Activated CD4-positive, alpha-beta memory T cell treated with anti-CD3 and anti-CD28 coated beads for 36 hours (primary cell): ENCODE data around the gene ECPAS. TPM values are rescaled to one million over a fixed set of nuclear protein-coding genes. Genes with fewer than 3 reads are reported as not detected.

Experiments used
- CTCF ChIA-PET: fragments of 350-600 bp; sonication (Branson Sonifier 250); formaldehyde crosslinking; loops from one replicate; lab custom pipeline; 2021; ENCODE audit warnings: antibody characterized with exemption, inconsistent platforms; lab: Charles Lee
- POLR2A ChIA-PET: fragments of 350-600 bp; sonication (Branson Sonifier 250); formaldehyde crosslinking; loops from one replicate; lab custom pipeline; 2021; ENCODE audit warnings: antibody characterized with exemption; lab: Charles Lee
- DNase-seq: peaks from one replicate; pipeline ENCODE4 v3.0.0-alpha.2; 2020
- H3K27ac Mint-ChIP-seq: one replicate; pipeline ENCODE4 v1.8.0; 2021; ENCODE audit warnings: mixed read lengths
- H3K27me3 Mint-ChIP-seq: one replicate; pipeline ENCODE4 v1.8.0; 2021; ENCODE audit warnings: mixed read lengths
- H3K36me3 Mint-ChIP-seq: one replicate; pipeline ENCODE4 v1.8.0; 2021; ENCODE audit warnings: mixed read lengths
- H3K4me1 Mint-ChIP-seq: one replicate; pipeline ENCODE4 v1.8.0; 2021; ENCODE audit warnings: low read depth, mixed read lengths
- H3K4me3 Mint-ChIP-seq: one replicate; pipeline ENCODE4 v1.8.0; 2021; ENCODE audit warnings: mild to moderate bottlenecking, mixed read lengths
- H3K9me3 Mint-ChIP-seq: one replicate; pipeline ENCODE4 v1.8.0; 2021; ENCODE audit warnings: mixed read lengths
- intact Hi-C: fragments of 100-400 bp; cut with micrococcal nuclease; formaldehyde crosslinking; loops from one replicate; pipeline ENCODE4 v1.15.1; 2023
- total RNA-seq, 2 experiments: library from RNA; stranded (reverse); gene quantifications; one replicate each; pipeline ENCODE4 v1.2.3, GENCODE V29; 2021

The ECPAS gene
- total RNA-seq, 2 experiments from 2014 or later: 66.5 to 67.0 TPM

DNA sequence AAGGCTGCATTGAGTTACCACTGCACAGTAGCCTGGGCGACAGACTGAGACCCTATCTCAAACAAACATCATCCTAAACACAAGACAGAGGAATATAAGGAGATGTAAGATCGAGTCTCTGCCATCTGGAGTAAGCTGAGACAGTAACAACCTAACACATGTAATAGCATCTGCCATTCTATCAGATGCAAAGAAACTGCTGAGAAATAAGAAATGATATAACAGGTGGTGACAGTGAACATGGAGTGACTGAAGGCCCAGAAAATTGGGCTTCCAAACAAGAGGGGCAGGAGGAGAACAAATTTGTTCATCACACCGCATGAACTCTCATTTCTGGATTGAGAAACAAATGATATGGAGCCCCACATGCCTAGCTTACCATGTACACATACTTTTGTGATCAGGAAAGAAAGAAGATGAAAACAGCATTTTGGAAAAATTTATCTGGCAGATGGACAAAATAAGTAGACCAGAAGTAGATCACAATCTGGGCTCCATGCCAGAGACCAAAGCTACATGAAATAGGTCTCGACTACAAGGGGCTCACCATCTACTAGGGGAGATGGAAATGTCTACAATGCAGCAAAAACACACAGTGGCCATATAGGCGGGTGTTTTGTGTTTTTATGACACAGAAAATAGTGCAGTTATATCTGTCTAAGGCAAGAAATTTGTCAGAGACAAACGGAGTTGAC, 45.5 kb downstream of the ECPAS start:
- no peaks in the 10 kb centered on the region for H3K9me3 Mint-ChIP-seq
- no peak overlapping the region for H3K27ac Mint-ChIP-seq
- no peak overlapping the region for H3K4me3 Mint-ChIP-seq
- peaks cover 40% of the 10 kb centered on the region for H3K36me3 Mint-ChIP-seq
- ChIA-PET POLR2A (no interaction called here), CTCF (no interaction called here)
- H3K4me1 Mint-ChIP-seq: peaks cover 2% of the 10 kb centered on the region
- intact Hi-C loops: no loop called here
- H3K27me3 Mint-ChIP-seq: no peaks in the 10 kb centered on the region
- no peak for DNase-seq

DNA sequence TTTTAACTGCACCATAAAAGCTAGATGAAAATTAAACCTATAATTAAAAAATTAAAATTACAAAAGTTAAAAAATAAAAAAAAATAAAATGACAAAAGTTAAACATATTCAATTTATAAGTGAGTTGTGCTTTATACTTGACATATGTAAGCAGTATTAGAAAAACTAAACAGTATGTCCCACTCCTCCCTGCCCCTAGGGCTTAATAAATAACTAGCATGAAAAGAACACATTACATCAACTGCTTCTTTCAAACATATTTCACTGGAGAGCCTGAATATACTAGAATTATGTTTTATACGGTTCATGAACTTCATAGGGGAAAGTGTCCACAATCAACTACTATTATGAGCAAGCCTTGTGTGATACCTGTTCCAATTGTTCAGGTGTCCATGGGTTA, 47.6 kb downstream of the ECPAS start:
- H3K27me3 Mint-ChIP-seq: no peaks in the 10 kb centered on the region
- H3K4me1 Mint-ChIP-seq: no peaks in the 10 kb centered on the region
- DNase-seq: no peak
- H3K4me3 Mint-ChIP-seq: no peak overlapping the region
- no peaks in the 10 kb centered on the region for H3K9me3 Mint-ChIP-seq
- intact Hi-C loops: no loop called here
- H3K27ac Mint-ChIP-seq: no peak overlapping the region
- POLR2A ChIA-PET: no interaction called here
- peaks cover 43% of the 10 kb centered on the region for H3K36me3 Mint-ChIP-seq
- CTCF ChIA-PET: no interaction called here

DNA sequence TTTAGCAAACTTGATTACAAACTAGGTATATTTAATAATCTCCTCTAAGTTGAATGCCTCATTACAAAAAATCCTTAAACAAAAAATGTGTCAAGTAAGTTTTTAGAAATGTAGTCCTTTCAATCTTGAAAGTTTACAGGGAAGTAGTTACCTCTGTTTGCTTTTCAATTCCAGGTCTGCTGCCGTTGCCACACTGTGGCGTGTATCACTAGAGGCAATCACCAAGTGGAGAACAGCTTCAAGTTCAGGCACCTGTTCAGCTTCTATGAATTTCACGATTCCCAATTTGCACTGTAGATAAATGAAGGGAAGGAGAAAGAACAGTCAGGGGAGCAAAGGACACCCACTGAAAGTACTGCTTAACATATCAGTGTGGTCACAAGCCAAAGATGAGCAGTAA, 51.1 kb downstream of the ECPAS start:
- no peaks in the 10 kb centered on the region for H3K27me3 Mint-ChIP-seq
- no peak overlapping the region for H3K4me3 Mint-ChIP-seq
- peaks cover 41% of the 10 kb centered on the region for H3K36me3 Mint-ChIP-seq
- no peak for DNase-seq
- POLR2A ChIA-PET: no interaction called here
- CTCF ChIA-PET: no interaction called here
- intact Hi-C loops: no loop called here
- H3K4me1 Mint-ChIP-seq: no peaks in the 10 kb centered on the region
- H3K9me3 Mint-ChIP-seq: no peaks in the 10 kb centered on the region
- no peak overlapping the region for H3K27ac Mint-ChIP-seq

DNA sequence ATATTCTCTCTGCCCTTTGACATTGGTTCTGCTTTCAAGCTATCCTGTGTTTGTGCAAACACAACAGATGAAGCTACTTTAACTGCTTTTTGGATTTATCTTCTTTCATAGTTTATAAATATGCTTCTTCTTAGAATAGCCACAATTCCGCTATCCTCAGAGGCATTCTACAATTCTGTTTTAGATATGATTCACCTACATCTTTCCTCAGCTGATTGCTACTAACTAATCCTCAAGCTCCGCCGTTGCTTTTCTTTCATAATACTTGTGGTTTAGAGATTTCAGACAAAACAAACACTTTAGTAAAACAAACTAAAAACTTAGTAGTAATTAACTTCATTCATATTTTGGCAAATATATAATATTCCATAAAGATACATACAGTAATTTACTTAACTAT, 52.5 kb downstream of the ECPAS start:
- ChIA-PET CTCF (no interaction called here), POLR2A (no interaction called here)
- peaks cover 10% of the 10 kb centered on the region for H3K4me1 Mint-ChIP-seq
- no peaks in the 10 kb centered on the region for H3K27me3 Mint-ChIP-seq
- no peak overlapping the region for H3K27ac Mint-ChIP-seq
- peaks cover 45% of the 10 kb centered on the region for H3K36me3 Mint-ChIP-seq
- no peak overlapping the region for H3K4me3 Mint-ChIP-seq
- DNase-seq: no peak
- intact Hi-C loops: no loop called here
- H3K9me3 Mint-ChIP-seq: no peaks in the 10 kb centered on the region

DNA sequence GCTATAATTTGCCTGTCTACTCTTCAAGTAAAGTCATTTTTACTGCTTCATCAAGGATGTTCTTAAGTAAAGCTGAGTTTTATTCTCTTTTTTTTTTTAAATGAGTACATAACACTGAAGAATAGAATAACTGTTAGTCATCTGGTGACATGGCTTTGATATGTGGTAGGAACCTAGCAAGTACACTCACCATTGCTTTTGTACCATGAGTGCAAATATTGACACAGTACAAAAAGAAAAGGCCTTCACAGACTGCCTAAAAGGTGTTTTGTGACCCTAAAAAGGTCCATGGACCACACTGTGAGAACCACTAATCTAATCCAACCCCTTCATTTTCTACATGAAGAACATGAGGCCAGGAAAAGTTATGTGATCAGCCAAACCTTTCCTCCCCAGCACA, 55.0 kb downstream of the ECPAS start:
- H3K9me3 Mint-ChIP-seq: no peaks in the 10 kb centered on the region
- POLR2A ChIA-PET: no interaction called here
- peaks cover 10% of the 10 kb centered on the region for H3K4me1 Mint-ChIP-seq
- peaks cover 49% of the 10 kb centered on the region for H3K36me3 Mint-ChIP-seq
- intact Hi-C loops: no loop called here
- H3K4me3 Mint-ChIP-seq: no peak overlapping the region
- H3K27ac Mint-ChIP-seq: no peak overlapping the region
- CTCF ChIA-PET: interaction anchor here (0.5 kb wide), 1 partner anchor 58 kb away, joined by 3 read pairs; no protein-coding TSS in a partner anchor
- H3K27me3 Mint-ChIP-seq: no peaks in the 10 kb centered on the region
- DNase-seq: no peak

DNA sequence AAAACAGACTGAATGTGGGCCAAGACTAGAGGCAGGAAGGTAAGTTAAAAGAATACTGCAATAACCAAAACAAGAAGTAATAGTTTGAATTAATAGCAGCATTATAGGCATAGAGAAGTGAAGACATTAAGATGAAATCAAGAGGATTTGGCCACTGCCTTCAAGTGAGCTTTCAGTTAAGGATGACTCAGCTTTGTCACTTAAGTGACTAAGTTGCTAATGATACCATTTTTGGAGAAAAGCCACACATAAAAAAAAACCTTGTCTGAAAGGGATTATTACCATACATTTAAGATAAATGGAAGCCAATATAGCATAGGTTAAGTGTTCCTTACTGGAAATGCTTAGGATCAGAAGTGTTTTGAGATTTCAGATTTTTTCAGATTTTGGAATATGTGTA, 57.0 kb downstream of the ECPAS start:
- H3K9me3 Mint-ChIP-seq: no peaks in the 10 kb centered on the region
- H3K4me3 Mint-ChIP-seq: no peak overlapping the region
- H3K27me3 Mint-ChIP-seq: no peaks in the 10 kb centered on the region
- intact Hi-C loops: loop anchor here (1.0 kb wide), 1 partner anchor 55 kb away; no protein-coding TSS in a partner anchor
- CTCF ChIA-PET: no interaction called here
- DNase-seq: no peak
- no peak overlapping the region for H3K27ac Mint-ChIP-seq
- peaks cover 58% of the 10 kb centered on the region for H3K36me3 Mint-ChIP-seq
- H3K4me1 Mint-ChIP-seq: peaks cover 10% of the 10 kb centered on the region
- POLR2A ChIA-PET: no interaction called here

DNA sequence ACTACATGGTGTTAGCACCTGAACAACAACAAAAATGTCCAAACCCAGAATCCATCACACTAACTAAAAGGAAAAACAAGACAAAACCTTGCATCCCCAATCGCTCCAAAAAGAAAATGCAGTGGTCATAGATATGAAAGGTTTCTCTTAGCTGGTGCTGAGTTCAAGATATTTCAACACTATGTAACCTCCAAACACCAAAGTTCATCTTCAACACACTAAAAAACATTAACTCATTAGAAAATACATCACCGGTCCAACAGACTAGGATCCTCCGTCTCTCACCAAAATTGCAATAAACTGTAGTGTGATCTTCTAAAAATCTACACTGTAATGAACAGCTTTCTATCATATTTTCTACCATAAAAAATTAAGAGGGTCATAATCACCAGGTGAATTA, 60.8 kb downstream of the ECPAS start:
- intact Hi-C loops: no loop called here
- Mint-ChIP-seq H3K27me3 (no peaks in the 10 kb centered on the region), H3K9me3 (no peaks in the 10 kb centered on the region), H3K27ac (no peak overlapping the region), H3K36me3 (peaks cover 57% of the 10 kb centered on the region), H3K4me1 (peaks cover 10% of the 10 kb centered on the region), H3K4me3 (no peak overlapping the region)
- ChIA-PET CTCF (no interaction called here), POLR2A (no interaction called here)
- DNase-seq: no peak

DNA sequence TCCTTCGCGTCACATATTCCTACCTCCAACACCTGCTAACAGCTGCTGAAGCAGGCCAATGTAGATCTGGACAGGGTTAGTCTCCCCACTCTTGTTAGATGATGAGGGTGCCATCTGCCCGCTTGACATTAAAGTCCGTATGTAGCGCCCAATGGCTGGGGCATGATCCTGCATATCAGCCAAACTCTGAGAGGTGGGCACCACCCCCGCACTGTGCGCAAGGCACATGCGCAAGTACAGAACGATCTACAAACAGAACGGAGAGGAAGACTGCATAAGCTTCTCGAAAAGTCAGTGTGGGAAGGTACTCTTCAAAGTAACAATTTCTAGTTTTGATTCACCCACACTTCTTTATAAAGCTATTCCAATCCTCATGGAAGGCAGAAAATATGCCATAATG, 69.8 kb downstream of the ECPAS start:
- H3K4me1 Mint-ChIP-seq: no peaks in the 10 kb centered on the region
- intact Hi-C loops: no loop called here
- no peak overlapping the region for H3K4me3 Mint-ChIP-seq
- ChIA-PET POLR2A (no interaction called here), CTCF (no interaction called here)
- H3K27ac Mint-ChIP-seq: no peak overlapping the region
- DNase-seq: no peak
- no peaks in the 10 kb centered on the region for H3K9me3 Mint-ChIP-seq
- peaks cover 67% of the 10 kb centered on the region for H3K36me3 Mint-ChIP-seq
- H3K27me3 Mint-ChIP-seq: no peaks in the 10 kb centered on the region

DNA sequence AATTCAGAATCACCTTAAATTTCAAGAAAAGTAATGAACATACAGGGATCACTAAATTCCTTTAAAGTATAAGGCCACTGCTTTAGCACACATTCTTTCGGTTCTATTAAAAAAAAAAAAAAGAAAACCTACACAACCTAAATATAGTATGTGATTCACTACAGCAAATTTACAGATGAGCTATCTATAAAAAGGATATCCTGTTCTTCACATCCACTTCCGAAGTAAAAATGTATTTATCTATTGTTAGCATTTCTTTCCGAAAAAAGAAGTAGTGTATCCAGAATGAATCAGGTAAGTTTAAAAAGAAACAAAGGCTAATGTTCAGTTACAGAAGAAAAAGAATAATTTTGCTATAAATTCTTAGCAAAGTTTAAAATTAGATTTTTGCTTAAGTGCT, 70.2 kb downstream of the ECPAS start:
- POLR2A ChIA-PET: no interaction called here
- intact Hi-C loops: no loop called here
- Mint-ChIP-seq H3K27me3 (no peaks in the 10 kb centered on the region), H3K9me3 (no peaks in the 10 kb centered on the region), H3K27ac (no peak overlapping the region), H3K4me1 (no peaks in the 10 kb centered on the region), H3K4me3 (no peak overlapping the region), H3K36me3 (peaks cover 68% of the 10 kb centered on the region)
- no peak for DNase-seq
- CTCF ChIA-PET: no interaction called here

DNA sequence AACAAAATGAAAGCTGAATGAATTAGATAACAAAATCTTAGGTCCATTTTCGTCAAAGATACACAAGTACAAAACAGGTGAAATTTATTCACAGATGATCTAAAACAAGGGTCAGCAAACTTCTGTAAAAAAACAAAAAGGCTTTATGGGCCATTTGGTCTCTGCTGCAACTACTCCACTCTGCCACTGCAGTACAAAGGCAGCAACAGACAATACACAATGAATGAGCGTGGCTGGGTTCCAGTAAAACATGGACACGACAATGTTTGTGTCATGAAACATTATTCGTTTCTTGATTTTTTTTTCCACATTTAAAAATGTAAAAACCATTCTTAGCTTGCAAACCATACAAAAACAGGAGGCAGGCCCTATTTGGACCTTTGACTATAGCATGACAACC, 71.9 kb downstream of the ECPAS start:
- no peaks in the 10 kb centered on the region for H3K4me1 Mint-ChIP-seq
- intact Hi-C loops: no loop called here
- no peak for DNase-seq
- H3K27ac Mint-ChIP-seq: no peak overlapping the region
- no peak overlapping the region for H3K4me3 Mint-ChIP-seq
- POLR2A ChIA-PET: no interaction called here
- no peaks in the 10 kb centered on the region for H3K27me3 Mint-ChIP-seq
- H3K36me3 Mint-ChIP-seq: peaks cover 74% of the 10 kb centered on the region
- CTCF ChIA-PET: no interaction called here
- H3K9me3 Mint-ChIP-seq: no peaks in the 10 kb centered on the region

DNA sequence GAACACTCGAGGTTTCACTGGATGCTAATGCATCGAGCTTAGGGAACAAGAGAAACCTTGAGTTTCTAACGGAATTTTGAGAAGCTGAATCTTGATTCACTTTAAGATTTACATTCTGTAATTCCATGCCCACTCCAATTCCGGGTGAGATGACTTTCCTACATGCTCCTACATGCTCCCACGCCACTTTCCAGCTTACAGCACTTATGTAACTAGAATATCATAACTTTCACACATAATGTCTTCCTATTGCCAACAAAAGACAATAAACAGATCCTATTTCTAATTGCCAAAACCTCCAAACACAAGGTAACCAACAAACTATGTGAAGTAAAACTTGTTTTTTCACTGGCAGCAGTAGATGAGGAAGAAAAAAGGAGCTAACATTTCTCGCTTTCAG, 72.9 kb downstream of the ECPAS start:
- Mint-ChIP-seq H3K4me3 (no peak overlapping the region), H3K27me3 (no peaks in the 10 kb centered on the region), H3K36me3 (peaks cover 73% of the 10 kb centered on the region), H3K9me3 (no peaks in the 10 kb centered on the region), H3K27ac (no peak overlapping the region), H3K4me1 (no peaks in the 10 kb centered on the region)
- intact Hi-C loops: no loop called here
- ChIA-PET CTCF (no interaction called here), POLR2A (no interaction called here)
- DNase-seq: no peak

DNA sequence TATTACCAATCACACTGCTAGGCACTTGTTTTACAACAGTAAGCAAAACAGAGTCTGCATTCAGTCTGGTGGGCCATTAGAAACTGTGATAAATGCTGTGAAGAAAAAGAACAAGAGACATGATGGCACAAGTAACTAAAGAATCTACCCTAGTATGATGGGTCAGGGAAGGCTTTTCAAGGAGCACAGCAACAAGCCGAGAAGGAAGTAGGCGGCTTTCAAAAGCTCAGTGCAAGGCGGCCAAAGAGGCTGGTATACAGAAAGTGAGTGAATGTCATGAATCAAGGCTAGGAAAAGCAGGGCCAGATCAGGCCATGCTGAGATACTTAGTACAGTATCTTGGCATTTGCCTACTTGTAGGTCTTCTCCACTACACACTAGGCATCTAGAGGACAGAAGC, 76.4 kb downstream of the ECPAS start:
- ChIA-PET CTCF (no interaction called here), POLR2A (no interaction called here)
- H3K4me1 Mint-ChIP-seq: no peaks in the 10 kb centered on the region
- H3K9me3 Mint-ChIP-seq: peaks cover 12% of the 10 kb centered on the region
- DNase-seq: no peak
- H3K36me3 Mint-ChIP-seq: peaks cover 79% of the 10 kb centered on the region
- H3K27ac Mint-ChIP-seq: no peak overlapping the region
- intact Hi-C loops: no loop called here
- no peak overlapping the region for H3K4me3 Mint-ChIP-seq
- H3K27me3 Mint-ChIP-seq: no peaks in the 10 kb centered on the region

DNA sequence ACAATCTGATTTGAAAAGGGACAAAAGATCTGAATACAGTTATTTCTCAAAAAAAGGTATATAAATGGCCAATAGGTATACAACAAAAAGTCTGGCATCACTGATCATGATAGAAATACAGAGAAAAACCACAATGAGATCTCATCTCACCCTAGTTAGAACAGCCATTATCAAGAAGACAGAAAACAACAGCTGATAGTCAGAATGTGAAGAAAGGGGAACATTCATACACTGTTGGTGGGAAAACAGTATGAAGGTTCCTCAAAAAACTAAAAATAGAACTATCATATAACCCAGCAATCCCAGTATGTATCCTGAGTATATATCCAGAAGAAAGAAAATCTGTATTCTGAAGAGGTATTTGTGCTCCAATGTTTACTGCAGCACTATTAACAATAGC, 78.5 kb downstream of the ECPAS start:
- Mint-ChIP-seq H3K4me1 (no peaks in the 10 kb centered on the region), H3K27ac (no peak overlapping the region), H3K36me3 (peaks cover 85% of the 10 kb centered on the region), H3K9me3 (peaks cover 28% of the 10 kb centered on the region), H3K27me3 (no peaks in the 10 kb centered on the region), H3K4me3 (no peak overlapping the region)
- DNase-seq: no peak
- CTCF ChIA-PET: no interaction called here
- POLR2A ChIA-PET: no interaction called here
- intact Hi-C loops: no loop called here
